Measurements from ENCODE around the gene CETP.

Gene CETP, protein sequence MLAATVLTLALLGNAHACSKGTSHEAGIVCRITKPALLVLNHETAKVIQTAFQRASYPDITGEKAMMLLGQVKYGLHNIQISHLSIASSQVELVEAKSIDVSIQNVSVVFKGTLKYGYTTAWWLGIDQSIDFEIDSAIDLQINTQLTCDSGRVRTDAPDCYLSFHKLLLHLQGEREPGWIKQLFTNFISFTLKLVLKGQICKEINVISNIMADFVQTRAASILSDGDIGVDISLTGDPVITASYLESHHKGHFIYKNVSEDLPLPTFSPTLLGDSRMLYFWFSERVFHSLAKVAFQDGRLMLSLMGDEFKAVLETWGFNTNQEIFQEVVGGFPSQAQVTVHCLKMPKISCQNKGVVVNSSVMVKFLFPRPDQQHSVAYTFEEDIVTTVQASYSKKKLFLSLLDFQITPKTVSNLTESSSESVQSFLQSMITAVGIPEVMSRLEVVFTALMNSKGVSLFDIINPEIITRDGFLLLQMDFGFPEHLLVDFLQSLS

DNA sequence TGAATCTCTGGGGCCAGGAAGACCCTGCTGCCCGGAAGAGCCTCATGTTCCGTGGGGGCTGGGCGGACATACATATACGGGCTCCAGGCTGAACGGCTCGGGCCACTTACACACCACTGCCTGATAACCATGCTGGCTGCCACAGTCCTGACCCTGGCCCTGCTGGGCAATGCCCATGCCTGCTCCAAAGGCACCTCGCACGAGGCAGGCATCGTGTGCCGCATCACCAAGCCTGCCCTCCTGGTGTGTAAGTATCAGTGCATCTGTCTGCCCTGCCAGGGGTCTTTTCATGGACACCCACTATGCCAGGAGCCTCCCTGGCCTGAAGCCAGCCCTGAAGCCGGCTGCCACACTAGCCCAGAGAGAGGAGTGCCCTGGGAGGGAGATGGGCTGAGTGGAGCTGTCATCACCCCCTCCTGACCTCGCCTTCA lies at the start of gene CETP:
Gene CETP, plus strand, starts transcription at position 100 of the 431 bp plus-strand sequence. Its CDS starts 30 bp downstream, at position 130.
- DNase-seq (ENCODE audit: low read depth): no peak

DNA sequence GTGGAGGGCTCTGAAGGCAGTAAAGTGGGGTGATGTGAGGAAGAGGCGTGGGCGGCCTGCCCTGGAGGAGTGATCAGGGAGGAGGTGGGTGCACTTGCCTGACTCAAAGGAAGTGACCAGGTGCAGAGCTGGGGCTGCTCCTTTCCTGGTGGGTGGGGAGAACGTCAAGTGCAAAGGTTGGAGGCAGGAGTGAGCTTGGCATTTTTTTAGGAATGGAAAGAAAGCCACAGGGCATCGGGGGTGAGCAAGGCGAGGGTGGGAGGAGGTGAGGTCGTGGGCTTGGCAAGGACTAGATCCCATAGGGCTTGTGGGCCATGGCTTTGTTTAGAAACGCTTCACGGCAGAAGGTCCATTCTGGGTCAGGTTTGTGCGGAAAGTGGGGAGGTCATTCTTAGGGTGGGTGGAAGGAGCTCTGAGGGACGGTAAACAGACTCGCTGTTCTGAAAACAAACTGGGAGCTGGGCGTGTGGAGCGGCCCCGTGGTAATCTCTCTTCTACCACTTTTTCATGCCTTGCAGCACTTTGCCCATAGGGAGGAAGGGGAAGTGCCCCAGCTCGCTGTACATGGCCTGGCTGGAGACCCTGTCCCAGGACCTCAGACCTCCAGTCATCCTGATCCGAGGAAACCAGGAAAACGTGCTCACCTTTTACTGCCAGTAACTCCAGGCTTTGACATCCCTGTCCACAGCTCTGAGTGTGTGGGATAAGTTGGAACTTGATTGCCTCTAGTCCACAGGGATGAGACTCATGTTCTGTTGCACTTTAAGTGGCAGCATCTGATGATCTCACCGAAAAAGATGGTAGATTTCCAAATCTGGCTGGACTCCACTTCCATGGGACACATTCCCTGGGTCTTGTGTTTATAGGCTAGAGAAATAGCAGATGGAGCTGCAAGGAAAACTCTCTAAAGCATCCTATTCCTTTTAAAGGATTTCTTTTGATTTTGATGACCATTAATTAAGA lies 48.7 kb upstream of the CETP start:
- DNase-seq (ENCODE audit: low read depth): no peak

DNA sequence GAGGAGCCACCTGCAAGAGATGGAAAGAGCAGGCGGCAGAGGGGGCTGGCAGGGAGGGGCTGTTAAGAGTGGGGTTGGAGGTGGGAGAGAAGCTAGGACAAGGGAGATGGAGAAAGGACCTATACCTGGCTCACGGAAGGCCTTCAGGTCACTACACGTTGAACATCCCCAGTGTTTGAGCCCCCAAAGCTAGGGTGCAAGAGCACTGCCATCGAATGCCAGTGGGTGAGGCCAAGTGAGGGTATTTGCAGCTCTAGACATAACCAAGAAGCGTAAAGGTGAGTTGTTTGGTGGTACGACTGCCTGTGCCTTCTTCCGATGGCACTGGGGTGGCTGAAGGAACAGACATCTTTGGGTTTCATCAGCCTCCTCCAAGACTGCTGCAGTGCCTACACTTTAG lies 46.9 kb upstream of the CETP start:
- no peak for DNase-seq (ENCODE audit: low read depth)

DNA sequence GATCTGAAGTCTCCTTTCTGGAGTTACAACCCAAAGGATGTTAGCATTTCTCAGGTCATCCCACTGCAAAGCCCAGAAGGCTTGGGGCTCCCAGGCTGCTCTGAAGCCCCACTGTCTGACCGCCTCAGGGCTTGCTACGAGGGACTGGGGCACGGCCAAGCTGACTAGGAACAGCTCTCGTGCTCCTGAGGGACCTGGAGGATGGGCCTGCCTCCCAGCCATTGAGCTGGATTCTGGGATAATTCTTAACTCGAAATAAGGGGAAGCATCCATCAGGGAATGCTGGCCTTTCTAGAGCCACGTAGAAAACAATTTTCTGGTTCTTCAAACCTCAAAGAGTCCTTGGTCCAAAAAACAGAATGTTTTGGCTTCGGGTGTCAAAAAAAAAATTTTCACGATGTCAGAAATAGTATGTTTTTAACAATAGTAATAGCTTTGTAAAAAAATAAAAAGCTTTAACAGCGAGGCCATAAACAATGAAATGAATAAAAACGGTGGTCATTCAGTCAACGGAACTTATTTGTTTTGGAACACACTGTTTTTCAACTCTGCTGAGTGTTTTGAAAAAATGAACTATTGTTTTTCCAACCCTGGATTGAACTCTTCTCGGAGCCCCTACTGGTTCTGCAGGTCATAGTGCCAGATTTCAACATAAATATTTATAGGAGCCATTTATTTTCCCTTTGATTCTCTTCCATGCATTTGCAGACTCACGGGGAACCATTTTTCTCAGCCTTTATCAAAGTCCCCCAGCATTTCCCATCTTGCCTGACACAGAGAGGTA lies 46.2 kb upstream of the CETP start:
- DNase-seq (ENCODE audit: low read depth): no peak

DNA sequence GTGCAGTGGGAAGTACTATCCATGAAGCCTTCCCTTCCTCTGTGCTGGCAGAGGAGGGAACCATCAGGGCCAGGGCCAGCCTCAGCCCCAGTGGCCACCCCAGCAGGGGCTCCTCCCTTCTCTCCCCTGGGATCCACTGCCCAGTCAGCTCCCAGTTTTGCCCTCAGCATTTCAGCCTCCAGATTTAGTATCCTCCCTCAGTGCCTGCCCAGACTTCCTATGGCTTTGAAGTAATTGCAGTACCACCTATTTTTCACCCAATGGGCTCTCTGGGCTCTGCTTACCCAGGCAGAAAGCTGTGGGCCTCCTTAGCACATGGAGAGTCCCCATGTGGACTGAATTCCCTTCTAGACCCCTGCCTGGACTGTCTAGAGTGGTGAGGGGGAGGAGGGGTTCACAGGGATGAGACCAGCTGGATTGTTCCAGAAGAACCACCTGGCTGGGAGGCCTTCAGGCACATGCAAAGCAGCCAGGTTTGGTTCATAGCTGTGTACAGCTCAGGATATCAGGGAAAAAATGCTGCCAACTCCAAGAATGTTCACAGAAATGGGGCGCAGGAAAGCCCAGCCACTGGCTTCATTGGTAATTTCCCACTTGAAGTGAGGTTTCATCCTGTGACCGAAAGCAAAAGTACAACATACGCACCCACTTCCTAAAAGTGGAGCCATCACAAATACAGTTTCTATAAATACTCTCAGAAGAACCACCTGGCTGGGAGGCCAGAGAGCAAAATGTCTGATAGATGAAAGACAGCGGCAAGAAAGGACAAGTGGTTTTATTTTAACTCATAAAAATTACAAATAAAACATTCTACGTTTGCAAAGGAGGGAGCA lies 45.0 kb upstream of the CETP start:
- DNase-seq (ENCODE audit: low read depth): no peak

DNA sequence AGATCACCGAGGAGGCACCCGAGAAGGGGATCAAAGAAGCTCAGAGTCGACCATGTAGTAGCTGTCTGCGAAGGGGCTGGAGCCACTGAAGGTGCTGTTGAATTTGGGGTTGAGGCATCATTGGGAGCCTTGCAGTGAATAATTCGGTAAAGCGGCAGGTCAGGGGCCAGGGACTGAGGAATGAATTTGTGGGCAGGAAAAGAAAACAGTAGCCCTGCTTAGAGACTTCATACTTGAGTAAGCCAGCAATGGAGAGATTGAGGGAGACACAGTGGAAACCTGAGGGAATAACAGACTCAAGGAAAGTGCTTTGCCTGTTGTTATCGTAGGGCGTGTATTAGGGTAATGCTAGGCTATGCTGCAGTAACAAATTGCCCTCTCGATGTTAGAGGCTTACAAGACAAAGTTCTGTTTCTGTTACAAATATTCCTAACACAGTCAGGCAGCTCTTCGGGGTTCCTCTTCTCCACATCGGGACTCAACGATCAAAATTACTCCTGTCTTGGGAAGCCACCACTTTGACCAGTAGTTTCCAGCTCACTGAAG lies 43.2 kb upstream of the CETP start:
- no peak for DNase-seq (ENCODE audit: low read depth)

DNA sequence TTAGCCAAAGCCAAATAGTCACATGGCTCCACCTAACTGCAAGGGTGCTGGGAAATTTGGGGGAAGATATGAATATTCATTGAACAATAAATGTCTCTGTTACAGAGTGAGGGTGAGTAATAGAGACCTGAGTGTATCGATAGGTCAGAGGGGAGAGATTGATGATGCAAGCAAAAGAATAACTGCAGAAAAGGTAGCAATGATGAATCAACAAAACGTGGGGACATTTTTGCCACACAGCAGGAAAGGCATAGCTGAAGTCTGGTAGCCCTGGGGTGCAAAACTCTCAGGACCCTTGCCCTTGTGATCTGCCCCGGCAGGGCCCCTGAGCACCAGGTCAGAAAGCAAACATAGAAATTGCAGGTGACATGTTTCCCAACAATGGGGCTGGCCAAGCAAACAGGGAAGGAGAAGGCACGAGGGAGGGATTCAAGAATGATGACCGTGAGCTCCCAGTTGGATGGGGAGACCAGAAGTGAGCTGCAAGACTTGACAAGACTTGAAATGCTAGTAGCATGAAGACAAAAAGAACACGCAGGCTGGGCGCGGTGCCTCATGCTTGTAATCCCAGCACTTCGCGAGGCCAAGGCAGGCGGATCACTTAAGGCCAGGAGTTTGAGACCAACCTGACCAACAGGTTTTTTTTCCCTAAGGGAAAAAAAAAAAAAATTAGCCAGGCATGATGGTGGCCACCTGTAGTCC lies 42.5 kb upstream of the CETP start:
- DNase-seq (ENCODE audit: low read depth): no peak

DNA sequence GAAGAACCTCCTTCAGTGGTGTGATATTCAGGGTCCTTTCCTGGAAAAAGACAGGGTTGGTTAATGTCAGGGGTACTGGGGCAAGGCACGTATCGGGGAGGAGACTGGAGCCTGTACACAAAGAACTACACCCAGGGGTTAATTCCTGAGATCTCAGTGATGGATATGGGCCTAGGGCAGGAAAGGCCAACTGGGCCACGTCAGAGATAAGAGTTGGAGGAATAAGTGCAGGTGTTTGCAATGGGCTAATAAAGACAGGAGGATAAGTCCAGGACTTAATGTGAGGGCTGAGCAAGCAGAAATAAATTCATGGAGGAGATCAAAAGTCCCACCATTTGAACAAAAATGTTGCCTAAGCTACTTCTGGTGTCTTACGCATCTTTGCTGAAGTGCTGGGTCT lies 40.2 kb upstream of the CETP start:
- no peak for DNase-seq (ENCODE audit: low read depth)

DNA sequence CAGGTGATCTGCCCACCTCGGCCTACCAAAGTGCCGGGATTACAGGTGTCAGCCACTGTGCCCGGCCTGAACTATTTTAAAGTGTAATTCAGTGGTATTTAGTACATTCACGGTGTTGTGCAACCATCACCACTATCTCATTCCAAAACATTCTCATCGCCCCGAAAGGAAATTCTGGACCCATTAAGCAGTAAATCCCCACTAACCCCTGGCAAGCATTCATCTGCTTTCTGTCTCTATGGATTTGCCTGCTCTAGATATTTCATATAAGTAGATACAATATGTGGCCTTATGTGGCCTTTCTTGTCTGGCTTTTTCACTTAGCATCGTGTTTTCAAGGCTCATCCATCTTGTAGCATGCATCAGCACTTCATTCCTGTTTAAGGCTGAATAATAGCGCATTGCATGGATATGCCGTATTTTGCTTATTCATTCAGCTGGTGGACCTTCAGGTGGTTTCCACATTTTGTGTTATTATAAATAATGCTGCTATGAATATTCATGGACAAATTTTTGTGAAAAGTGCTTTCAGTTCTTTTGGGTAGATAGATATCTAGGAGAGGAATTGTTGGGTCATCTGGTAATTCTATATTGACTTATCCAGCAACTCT lies 38.2 kb upstream of the CETP start:
- DNase-seq (ENCODE audit: low read depth): no peak

DNA sequence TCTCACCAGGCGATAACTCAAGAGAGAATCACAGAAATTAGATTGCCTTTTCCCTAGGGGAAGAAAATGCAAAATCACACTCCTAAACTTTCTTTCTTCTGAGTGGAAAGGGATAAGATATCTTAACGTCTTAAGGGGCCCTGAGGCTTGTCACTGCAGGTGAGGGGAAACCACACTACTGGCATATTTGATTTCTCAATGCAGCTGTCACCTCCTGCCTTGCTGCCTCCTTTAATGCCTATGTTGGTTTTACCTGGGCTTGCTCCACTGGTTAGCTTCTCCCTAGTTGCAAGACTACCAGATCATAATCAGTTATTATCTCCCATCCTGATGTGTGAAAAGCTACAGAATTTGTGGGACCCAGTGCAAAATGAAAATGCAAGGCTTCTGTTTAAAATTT lies 34.3 kb upstream of the CETP start:
- DNase-seq (ENCODE audit: low read depth): no peak

DNA sequence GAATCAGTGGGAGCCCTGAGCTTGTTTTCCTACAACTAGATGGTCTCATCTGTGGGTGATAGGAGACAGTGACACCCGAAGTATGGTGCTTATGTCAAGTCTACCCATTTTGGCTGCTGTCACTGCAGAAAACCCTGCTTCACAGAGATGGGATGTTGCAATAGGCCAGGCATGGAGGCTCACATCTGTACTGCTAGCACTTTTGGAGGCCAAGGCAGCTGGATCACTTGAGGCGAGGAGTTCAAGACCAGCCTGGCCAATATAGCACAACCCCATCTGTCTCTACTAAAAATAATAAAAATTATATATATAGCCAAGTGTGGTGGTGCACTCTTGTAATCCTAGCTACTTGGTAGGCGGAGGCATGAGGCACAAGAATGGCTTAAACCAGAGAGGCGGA lies 32.1 kb upstream of the CETP start:
- no peak for DNase-seq (ENCODE audit: low read depth)

DNA sequence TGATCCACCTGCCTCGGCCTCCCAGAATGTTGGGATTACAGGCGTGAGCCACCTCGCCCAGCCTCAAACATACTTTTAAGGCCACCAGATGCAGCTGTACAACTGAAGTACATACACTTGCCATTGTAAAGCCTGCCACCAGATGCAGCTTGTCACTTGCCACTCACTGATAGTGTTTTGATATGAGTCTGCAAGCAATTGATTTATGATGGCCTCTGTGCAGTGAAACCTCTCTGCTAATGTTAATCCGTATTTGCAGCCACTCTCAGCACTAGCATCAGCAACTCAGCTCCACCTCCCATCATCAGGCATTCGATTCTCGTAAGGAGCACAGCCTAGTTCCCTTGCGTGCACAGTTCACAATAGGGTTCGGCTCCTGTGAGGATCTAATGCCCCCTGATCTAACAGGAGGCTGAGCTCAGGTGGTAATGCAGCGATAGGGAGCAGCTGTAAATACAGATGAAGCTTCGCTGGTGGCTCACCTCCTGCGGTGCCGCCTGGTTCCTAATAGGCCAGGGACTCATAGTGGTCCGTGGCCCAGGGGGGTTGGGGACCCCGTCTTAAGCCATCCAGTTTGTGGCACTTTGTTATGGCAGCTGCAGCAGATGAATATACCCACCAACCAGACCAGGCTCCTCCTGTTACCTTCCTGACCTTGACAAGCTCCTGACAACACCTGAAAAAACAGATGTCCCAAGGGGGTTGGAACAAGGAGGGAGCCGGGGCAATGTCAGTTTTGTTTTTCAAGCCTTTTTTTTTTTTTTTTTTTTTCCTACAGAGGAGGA lies 31.1 kb upstream of the CETP start:
- DNase-seq (ENCODE audit: low read depth): no peak

DNA sequence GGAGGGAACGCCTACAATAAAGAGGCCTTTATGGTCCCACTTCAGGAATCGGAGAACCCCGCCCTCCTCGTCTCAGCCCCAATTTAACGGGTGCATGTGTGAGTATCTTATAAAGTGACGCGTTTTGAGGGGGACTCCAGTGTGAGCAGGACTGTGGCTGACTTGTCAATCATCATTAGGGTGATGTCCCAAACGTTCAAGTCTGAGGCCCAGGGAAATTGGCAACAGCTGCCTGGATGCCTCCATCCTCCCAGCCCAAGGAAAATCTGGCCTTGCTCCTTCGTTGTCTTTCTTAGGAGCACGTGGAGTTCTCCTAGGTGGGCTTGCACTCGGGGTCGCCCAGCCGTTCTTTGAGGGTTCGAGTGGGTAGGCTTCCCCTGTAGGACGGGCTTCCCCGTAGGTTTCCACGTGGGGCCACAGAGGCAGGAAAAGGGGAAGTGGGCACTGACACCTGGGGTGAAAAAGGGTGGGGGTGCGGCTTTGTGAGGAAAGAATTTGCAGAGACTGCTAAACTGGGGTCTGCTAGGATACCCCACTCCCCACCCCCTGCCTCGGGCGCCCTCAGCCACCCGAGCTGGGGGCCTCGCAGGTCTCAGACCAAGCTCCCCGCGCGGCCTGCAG lies 30.4 kb upstream of the CETP start:
- no peak for DNase-seq (ENCODE audit: low read depth)

DNA sequence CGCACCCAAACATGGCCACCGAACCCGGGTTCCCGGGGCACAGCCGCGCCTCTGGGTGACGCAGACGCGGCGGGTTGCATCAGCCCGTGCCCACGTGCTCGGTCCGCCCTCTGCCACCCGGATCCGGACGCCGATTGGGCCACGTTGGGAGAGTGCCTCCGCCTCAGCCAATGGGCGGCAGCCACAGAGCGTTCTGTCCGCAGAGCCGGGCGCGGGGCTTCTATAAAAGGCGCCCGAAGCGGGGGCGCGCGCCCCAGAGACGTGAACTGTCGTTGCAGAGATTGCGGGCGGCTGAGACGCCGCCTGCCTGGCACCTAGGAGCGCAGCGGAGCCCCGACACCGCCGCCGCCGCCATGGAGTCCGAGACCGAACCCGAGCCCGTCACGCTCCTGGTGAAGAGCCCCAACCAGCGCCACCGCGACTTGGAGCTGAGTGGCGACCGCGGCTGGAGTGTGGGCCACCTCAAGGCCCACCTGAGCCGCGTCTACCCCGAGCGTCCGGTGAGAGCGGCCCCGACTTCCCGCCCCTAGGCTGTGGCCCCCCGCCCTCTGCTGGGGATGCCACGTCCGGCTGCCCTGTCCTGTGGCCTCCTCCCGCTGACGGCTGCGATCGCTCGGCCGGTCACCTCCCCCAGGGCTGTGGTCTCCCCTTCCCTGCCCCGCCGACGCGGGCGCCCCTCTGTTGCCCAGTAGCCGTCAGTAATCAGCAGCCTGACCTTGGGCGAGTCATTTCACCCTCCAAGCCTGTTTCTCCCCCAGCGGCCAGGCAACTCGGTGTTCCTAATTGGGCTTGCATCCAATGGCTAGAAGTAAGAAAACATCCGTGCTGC lies 29.6 kb upstream of the CETP start, which contains the start of gene HERPUD1:
Gene HERPUD1, plus strand, starts transcription at position 251 of the 829 bp plus-strand sequence. Its CDS starts 103 bp downstream, at position 354.
- DNase-seq (ENCODE audit: low read depth): peak; percentile 97

DNA sequence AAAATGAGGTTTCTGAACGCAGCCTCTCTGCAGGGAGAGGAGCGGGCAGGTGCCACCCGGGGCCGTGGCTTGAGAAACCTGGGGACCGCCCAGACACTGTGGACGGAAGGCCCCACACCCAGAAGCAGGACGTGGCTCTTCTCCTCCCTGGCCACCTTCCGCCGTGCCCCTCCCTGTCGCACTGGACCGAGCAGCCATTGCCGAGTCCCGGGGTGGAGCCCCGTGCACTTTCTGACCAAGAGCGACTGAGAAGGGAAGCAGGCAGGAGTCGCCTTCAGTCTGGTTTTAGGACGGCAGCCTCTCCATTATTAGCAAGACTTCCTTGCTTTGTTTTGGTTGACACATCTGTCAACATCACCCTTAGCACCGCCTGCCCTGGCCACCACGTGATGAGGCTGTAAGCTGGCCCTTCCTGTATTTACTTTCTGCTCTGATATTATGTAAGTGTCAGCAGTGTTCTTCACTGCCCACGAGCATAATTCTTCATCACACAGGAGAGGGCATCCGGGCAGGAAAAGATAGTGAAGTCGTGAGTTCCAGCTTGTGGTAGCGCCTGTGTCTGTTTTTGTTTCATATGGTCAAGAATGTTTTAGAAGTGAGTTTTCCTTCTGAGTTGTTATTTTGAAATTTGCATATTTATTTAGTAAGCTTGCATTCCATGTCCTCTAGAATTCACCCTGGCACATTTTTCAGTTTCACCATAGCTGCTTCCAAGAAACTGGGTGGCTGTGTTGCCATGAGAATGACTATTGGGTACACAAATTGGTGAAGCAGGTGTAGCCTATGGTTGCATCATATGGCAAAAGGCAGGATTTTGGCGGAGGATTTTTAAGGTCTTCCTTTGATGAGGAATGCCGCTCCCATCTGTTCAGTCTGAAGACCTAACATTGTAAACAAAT lies 28.8 kb upstream of the CETP start:
- DNase-seq (ENCODE audit: low read depth): no peak
